CD4-positive, alpha-beta T cell (primary cell): Measurements from ENCODE around the gene CMIP. TPM values are rescaled to one million over a fixed set of nuclear protein-coding genes. Genes with fewer than 3 reads are reported as not detected.

Experiments used
- ATAC-seq: fragments of 200-7000 bp; cut with Tn5 transposase; one replicate; pipeline ENCODE4 v1.10.0; 2022; ENCODE audit warnings: mild to moderate bottlenecking; ENCODE audit not compliant: poor library complexity
- CTCF ChIA-PET: fragments of 350-600 bp; sonication (Branson Sonifier 250); formaldehyde crosslinking; loops from one replicate; lab custom pipeline; 2021; ENCODE audit warnings: antibody characterized with exemption, inconsistent platforms; lab: Charles Lee
- POLR2A ChIA-PET: fragments of 350-600 bp; sonication (Branson Sonifier 250); formaldehyde crosslinking; loops from one replicate; lab custom pipeline; 2021; ENCODE audit warnings: antibody characterized with exemption, inconsistent platforms; lab: Charles Lee
- DNase-seq, 14 experiments: peaks; one replicate each; pipeline ENCODE4 v3.0.0-alpha.2; 2013 to 2020; ENCODE audit warnings: mixed read lengths in 2 of 14
- H3K27ac ChIP-seq, 2 donors: one replicate each; pipeline versions ENCODE4 v1.5.1 to v1.7.0; 2013; ENCODE audit warnings: low read length in 2 of 2, low read depth in 1 of 2, mild to moderate bottlenecking in 1 of 2
- H3K27me3 ChIP-seq, 2 experiments: 1 replicate in 1 of 2; 2 replicates in 1 of 2; pipeline versions ENCODE4 v1.6.1 to v1.7.0; 2013; ENCODE audit warnings: low read length in 2 of 2, control low read depth in 1 of 2, mild to moderate bottlenecking in 1 of 2, moderate library complexity in 1 of 2; ENCODE audit not compliant: insufficient read depth in 2 of 2, control insufficient read depth in 1 of 2
- H3K36me3 ChIP-seq: one replicate; pipeline ENCODE4 v1.6.1; 2013; ENCODE audit warnings: low read length, control low read depth; ENCODE audit not compliant: insufficient read depth
- H3K4me1 ChIP-seq: one replicate; pipeline ENCODE4 v1.6.1; 2013; ENCODE audit warnings: low read length, control low read depth; ENCODE audit not compliant: insufficient read depth
- H3K4me3 ChIP-seq: one replicate; pipeline ENCODE4 v1.5.1; 2013; ENCODE audit warnings: mild to moderate bottlenecking, low read length, moderate library complexity
- H3K9me3 ChIP-seq, 2 experiments: 1 replicate in 1 of 2; 2 replicates in 1 of 2; pipeline versions ENCODE4 v1.6.1 to v1.7.0; 2013; ENCODE audit warnings: low read length in 2 of 2, mild to moderate bottlenecking in 2 of 2, control low read depth in 1 of 2, moderate library complexity in 1 of 2; ENCODE audit not compliant: control insufficient read depth in 1 of 2, insufficient read depth in 1 of 2
- H3K27ac Mint-ChIP-seq: one replicate; pipeline ENCODE4 v1.8.0; 2020; ENCODE audit warnings: mixed read lengths
- H3K27me3 Mint-ChIP-seq: one replicate; pipeline ENCODE4 v1.8.0; 2021; ENCODE audit warnings: mixed read lengths
- H3K36me3 Mint-ChIP-seq: one replicate; pipeline ENCODE4 v1.8.0; 2021; ENCODE audit warnings: low read depth, mixed read lengths
- H3K4me1 Mint-ChIP-seq: one replicate; pipeline ENCODE4 v1.8.0; 2021; ENCODE audit warnings: low read depth, mixed read lengths
- H3K4me3 Mint-ChIP-seq: one replicate; pipeline ENCODE4 v1.8.0; 2020; ENCODE audit warnings: mild to moderate bottlenecking, mixed read lengths
- H3K9me3 Mint-ChIP-seq: one replicate; pipeline ENCODE4 v1.8.0; 2020; ENCODE audit warnings: mixed read lengths
- intact Hi-C, 2 experiments: fragments of 100-400 bp; cut with DNase I in 1 of 2; cut with micrococcal nuclease in 1 of 2; formaldehyde crosslinking; loops; one replicate each; pipeline versions ENCODE4 v1.15.1 to v1.9.0; 2023 to 2025; cut with DNase I, micrococcal nuclease
- total RNA-seq, 174 experiments: library from RNA in 2 of 174; stranded (reverse) in 2 of 174; gene quantifications; one replicate each; pipeline ENCODE4 v1.2.3 and lab custom pipeline; 2021 to 2026
- TF ChIP-seq, protein P1 (sequence below): fragments of 200-600 bp; IDR thresholded peaks from one replicate; pipeline ENCODE4 v1.8.0; 2022; ENCODE audit warnings: antibody characterized with exemption, mild to moderate bottlenecking

Gene CMIP
- total RNA-seq, 2 experiments from 2014 or later = 33.5 to 35.3 TPM

DNA sequence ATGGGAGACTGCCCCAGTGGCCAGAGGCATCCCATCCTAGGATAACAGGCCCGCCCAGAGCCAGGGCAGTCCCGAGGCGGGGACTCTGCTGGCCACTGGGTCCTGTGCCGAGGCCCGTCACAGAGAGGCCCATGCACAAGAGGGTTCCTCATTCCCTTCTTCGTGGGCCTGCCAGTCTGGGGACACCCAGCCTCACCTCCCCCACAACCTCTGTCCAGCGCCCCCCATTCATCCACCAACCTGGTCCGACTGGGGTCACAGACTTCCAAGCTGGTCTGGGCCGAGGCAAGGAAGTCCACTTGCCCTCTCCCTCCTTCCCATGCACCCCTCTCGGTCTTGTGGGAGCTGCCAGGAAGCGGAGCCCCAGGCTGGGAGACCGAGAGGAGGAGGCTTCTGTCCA, 240.3 kb downstream of the CMIP start:
- ATAC-seq = no peak

DNA sequence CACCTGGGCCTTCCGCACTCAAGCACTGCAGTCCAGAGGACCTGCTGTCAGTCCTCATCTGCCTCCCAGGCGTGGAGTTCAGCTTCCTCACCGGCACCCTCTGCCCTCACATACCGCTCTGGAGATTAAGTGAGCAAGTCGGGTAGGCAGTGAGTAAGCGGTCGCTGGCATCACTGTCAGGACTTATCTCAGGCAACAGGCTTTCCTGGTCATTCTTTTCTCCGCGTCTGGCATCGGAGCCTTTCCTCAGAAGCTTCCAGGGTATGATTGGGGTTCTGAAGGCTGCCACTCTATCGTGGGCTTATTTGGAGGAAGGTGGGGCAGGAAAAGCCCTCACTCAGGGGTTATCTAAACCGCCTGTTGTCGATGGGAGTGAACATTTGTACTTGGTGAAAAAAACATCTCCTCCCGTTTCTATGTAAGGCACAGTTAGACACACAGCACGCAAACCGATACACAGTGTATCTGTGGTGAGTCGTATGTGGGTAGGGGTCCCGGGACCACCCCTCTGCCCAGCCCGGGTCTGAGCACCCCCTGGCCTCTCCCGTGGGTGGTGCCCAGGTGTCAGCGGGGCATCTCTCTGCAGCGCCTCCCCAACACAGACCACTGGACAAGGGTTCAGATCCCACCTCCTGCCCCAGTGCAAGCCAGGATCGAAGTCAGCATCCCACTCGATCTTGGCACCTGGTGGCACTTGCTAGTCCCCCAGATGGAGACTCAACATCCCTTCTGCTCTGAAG, 242.0 kb downstream of the CMIP start:
- TF ChIP-seq, protein P1, sequence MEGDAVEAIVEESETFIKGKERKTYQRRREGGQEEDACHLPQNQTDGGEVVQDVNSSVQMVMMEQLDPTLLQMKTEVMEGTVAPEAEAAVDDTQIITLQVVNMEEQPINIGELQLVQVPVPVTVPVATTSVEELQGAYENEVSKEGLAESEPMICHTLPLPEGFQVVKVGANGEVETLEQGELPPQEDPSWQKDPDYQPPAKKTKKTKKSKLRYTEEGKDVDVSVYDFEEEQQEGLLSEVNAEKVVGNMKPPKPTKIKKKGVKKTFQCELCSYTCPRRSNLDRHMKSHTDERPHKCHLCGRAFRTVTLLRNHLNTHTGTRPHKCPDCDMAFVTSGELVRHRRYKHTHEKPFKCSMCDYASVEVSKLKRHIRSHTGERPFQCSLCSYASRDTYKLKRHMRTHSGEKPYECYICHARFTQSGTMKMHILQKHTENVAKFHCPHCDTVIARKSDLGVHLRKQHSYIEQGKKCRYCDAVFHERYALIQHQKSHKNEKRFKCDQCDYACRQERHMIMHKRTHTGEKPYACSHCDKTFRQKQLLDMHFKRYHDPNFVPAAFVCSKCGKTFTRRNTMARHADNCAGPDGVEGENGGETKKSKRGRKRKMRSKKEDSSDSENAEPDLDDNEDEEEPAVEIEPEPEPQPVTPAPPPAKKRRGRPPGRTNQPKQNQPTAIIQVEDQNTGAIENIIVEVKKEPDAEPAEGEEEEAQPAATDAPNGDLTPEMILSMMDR = no peak
- Mint-ChIP-seq H3K36me3 (peaks cover 17% of the 10 kb centered on the region), H3K27me3 (no peaks in the 10 kb centered on the region), H3K27ac (no peak overlapping the region), H3K4me3 (no peak overlapping the region), H3K4me1 (peaks cover 13% of the 10 kb centered on the region), H3K9me3 (no peaks in the 10 kb centered on the region)
- DNase-seq = no peak
- Histone ChIP-seq H3K36me3 (peaks cover 9% of the 10 kb centered on the region), H3K27me3 (no peaks in the 10 kb centered on the region), H3K4me3 (no peak overlapping the region), H3K27ac (no peak overlapping the region), H3K9me3 (peaks cover 0 to 12% of the 10 kb centered on the region in 2 experiments), H3K4me1 (peaks cover 14% of the 10 kb centered on the region)
- POLR2A ChIA-PET = no interaction called here
- ATAC-seq = no peak
- CTCF ChIA-PET = no interaction called here
- intact Hi-C loops = no loop called here

More for the DNA sequence above, 240.3 kb downstream of the CMIP start:
- DNase-seq = no peak
- ChIA-PET POLR2A (no interaction called here), CTCF (no interaction called here)
- Mint-ChIP-seq H3K4me1 (peaks cover 13% of the 10 kb centered on the region), H3K4me3 (no peak overlapping the region), H3K27ac (no peak overlapping the region), H3K36me3 (peaks cover 17% of the 10 kb centered on the region), H3K27me3 (no peaks in the 10 kb centered on the region), H3K9me3 (no peaks in the 10 kb centered on the region)
- no peak overlapping the region for H3K4me3 ChIP-seq
- intact Hi-C loops = no loop called here
- no peak overlapping the region for H3K27ac ChIP-seq
- TF ChIP-seq, protein P1 = no peak
- H3K36me3 ChIP-seq = peaks cover 13% of the 10 kb centered on the region
- peaks cover 0 to 12% of the 10 kb centered on the region in 2 experiments for H3K9me3 ChIP-seq
- peaks cover 14% of the 10 kb centered on the region for H3K4me1 ChIP-seq
- H3K27me3 ChIP-seq = no peaks in the 10 kb centered on the region

DNA sequence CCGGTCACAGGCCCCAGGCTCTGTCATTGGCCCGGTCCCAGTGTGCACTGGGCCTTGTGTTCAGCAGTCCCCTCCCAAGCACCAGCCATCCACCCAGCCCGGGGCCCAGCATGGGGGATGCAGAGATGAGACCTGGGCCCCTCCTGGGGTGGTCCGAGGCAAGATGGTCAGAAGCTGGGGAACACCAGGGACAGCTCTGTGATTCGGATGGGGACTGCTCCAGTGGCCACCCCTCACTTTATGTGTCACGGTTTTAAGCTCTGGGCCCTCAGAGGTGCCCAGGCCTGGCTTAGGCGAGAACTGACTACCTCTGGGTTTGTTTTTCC, 242.5 kb downstream of the CMIP start:
- H3K4me1 Mint-ChIP-seq = peaks cover 13% of the 10 kb centered on the region

More for the DNA sequence above, 242.5 kb downstream of the CMIP start:
- TF ChIP-seq, protein P1 = no peak
- DNase-seq (no peak), ATAC-seq (no peak)
- H3K9me3 ChIP-seq = peaks cover 0 to 12% of the 10 kb centered on the region in 2 experiments
- ChIA-PET CTCF (no interaction called here), POLR2A (no interaction called here)
- Mint-ChIP-seq H3K27ac (no peak overlapping the region), H3K27me3 (no peaks in the 10 kb centered on the region), H3K9me3 (no peaks in the 10 kb centered on the region), H3K36me3 (peaks cover 22% of the 10 kb centered on the region), H3K4me3 (no peak overlapping the region)
- peaks cover 13% of the 10 kb centered on the region for H3K36me3 ChIP-seq
- peaks cover 14% of the 10 kb centered on the region for H3K4me1 ChIP-seq
- H3K4me3 ChIP-seq = no peak overlapping the region
- H3K27ac ChIP-seq = no peak overlapping the region
- intact Hi-C loops = no loop called here
- H3K27me3 ChIP-seq = no peaks in the 10 kb centered on the region
